ENCODE data around the gene NSUN6. TPM values are rescaled to one million over a fixed set of nuclear protein-coding genes. Genes with fewer than 3 reads are reported as not detected.

The NSUN6 gene
- total and polyA plus RNA-seq, 3 experiments from 2014 or later = 8.6 to 16.4 (median 14.1) TPM

DNA sequence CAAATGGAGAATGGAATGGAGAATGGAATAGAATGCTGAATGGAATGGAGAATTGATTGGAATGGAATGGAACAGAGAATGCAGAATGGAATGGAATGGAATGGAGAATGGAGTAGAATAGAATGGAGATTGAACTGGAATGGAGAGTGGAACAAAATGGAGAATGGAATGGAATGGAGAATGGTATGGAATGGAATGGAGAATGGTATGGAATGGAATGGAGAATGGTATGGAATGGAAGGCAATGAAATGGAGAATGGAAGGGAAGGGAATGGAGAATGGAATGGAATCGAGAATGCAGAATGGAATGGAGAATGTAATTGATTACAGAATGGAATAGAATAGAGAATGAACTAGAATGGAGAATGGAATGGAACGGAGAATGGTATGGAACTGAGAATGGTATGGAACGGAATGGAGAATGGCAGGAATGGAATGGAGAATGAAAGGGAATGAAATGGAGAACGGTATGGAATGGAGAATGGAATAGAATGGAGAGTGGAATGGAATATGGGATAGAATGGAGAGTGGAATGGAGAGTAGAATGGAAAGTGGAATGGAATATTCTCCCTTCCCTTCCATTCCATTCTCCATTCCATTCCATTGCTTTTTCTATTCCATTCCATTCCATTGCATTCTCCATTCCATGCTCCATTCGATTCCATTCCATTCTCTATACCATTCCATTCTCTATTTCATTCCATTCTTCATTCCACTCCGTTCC lies 88.2 kb downstream of the NSUN6 start:
- Mint-ChIP-seq H3K27me3 (no peaks in the 10 kb centered on the region), H3K27ac (no peak overlapping the region), H3K36me3 (no peaks in the 10 kb centered on the region), H3K4me1 (no peaks in the 10 kb centered on the region), H3K9me3 (no peaks in the 10 kb centered on the region), H3K4me3 (no peak overlapping the region)
- Histone ChIP-seq H3K4me3 (ENCODE audit: low read length) (no peak overlapping the region), H3K27me3 (ENCODE audit: insufficient read depth, low read length, poor library complexity, severe bottlenecking) (no peaks in the 10 kb centered on the region), H3K36me3 (ENCODE audit: insufficient read depth, low read length) (peaks cover 6% of the 10 kb centered on the region), H3K27ac (ENCODE audit: low read depth, low read length) (no peak overlapping the region), H3K9me3 (ENCODE audit: low read length) (no peaks in the 10 kb centered on the region), H3K4me1 (ENCODE audit: insufficient read depth, low read length) (no peaks in the 10 kb centered on the region)
- DNase-seq = no peak
- CTCF ChIA-PET = no interaction called here
- POLR2A ChIA-PET = no interaction called here

DNA sequence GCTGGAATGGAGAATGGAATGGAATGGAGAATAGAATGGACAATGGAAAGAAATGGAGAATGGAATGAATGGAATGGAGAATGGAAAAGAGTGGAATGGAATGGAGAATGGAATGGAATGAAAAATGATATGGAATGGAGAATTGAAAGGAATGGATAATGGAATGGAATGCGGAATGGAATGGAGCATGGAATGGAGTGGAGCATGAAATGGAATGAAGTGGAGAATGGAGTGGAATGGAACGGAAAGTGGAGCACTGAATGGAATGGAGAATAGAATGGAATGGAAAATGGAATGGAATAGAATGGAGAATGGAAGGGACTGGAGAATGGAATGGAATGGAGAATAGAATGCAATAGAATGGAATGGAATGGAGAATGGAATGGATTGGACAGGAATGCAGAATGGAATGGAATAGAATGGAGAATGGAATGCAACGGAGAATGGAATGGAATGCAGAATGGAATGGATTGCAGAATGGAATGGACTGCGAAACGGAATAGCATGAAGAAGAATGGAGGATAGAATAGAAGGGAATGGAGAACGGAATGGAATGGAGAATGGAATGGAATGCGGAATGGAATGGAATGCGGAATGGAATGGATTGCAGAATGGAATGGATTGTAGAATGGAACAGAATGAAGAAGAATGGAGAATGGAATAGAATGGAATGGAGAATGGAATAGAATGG lies 89.4 kb downstream of the NSUN6 start:
- Histone ChIP-seq H3K27ac (ENCODE audit: low read depth, low read length) (no peak overlapping the region), H3K4me1 (ENCODE audit: insufficient read depth, low read length) (no peaks in the 10 kb centered on the region), H3K36me3 (ENCODE audit: insufficient read depth, low read length) (peaks cover 14% of the 10 kb centered on the region), H3K27me3 (ENCODE audit: insufficient read depth, low read length, poor library complexity, severe bottlenecking) (no peaks in the 10 kb centered on the region), H3K9me3 (ENCODE audit: low read length) (no peaks in the 10 kb centered on the region), H3K4me3 (ENCODE audit: low read length) (no peak overlapping the region)
- H3K27me3 Mint-ChIP-seq = no peaks in the 10 kb centered on the region
- H3K4me3 Mint-ChIP-seq = no peak overlapping the region
- H3K9me3 Mint-ChIP-seq = no peaks in the 10 kb centered on the region
- DNase-seq = no peak
- H3K4me1 Mint-ChIP-seq = no peaks in the 10 kb centered on the region
- H3K27ac Mint-ChIP-seq = no peak overlapping the region
- POLR2A ChIA-PET = no interaction called here
- no peaks in the 10 kb centered on the region for H3K36me3 Mint-ChIP-seq
- CTCF ChIA-PET = no interaction called here

DNA sequence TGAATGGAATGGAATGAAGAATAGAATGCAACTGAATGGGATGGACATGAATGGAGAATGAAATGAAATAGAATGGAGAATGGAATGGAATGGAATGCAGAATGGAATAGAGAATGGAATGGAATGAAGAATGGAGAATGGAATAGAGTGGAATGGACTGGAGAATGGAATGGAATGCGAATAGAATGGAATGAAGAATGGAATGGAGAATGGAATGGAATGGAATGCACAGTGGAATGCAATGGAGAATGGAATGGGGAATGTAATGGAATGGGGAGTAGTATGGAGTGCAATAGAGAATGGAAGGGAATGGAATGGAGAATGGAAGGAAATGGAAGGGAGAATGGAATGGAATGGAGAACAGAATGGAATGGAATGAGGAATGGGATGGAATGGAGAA lies 93.4 kb downstream of the NSUN6 start:
- no peak for DNase-seq
- peaks cover 17% of the 10 kb centered on the region for H3K36me3 ChIP-seq (ENCODE audit: insufficient read depth, low read length)
- ChIA-PET POLR2A (no interaction called here), CTCF (no interaction called here)
- H3K9me3 ChIP-seq (ENCODE audit: low read length) = no peaks in the 10 kb centered on the region
- Mint-ChIP-seq H3K9me3 (no peaks in the 10 kb centered on the region), H3K27me3 (no peaks in the 10 kb centered on the region), H3K36me3 (no peaks in the 10 kb centered on the region), H3K27ac (no peak overlapping the region), H3K4me1 (no peaks in the 10 kb centered on the region), H3K4me3 (no peak overlapping the region)
- no peaks in the 10 kb centered on the region for H3K27me3 ChIP-seq (ENCODE audit: insufficient read depth, low read length, poor library complexity, severe bottlenecking)
- H3K27ac ChIP-seq (ENCODE audit: low read depth, low read length) = no peak overlapping the region
- no peak overlapping the region for H3K4me3 ChIP-seq (ENCODE audit: low read length)
- no peaks in the 10 kb centered on the region for H3K4me1 ChIP-seq (ENCODE audit: insufficient read depth, low read length)

DNA sequence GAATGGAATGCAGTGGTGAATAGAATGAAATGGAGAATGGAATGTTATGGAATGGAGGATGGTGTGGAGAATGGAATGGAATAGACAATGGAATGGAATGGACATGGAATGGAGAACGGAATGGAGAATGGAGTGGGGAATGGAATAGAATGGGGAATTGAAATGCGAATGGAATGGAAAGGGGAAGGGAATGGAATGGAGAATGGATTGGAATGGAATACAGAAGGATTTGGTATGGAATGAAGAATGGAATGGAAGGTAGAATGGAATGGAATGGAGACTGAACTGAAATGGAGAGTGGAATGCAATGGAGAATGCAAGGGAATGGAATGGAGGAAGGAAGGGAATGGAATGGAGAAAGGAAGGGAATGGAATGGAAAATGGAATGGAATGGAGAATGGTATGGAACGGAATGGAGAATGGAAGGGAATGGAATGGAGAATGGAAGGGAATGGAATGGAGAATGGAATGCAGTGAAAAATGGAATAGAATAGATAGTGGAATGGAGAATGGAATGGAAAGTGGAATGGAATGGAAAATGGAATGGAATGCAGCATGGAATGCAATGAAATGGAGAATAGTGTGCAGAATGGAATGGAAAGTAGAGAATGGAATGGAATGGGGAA lies 94.8 kb downstream of the NSUN6 start:
- Mint-ChIP-seq H3K4me1 (no peaks in the 10 kb centered on the region), H3K4me3 (no peak overlapping the region), H3K9me3 (no peaks in the 10 kb centered on the region), H3K27ac (no peak overlapping the region), H3K27me3 (no peaks in the 10 kb centered on the region), H3K36me3 (peaks cover 0 to 6% (median 4%) of the 10 kb centered on the region in 3 donors)
- Histone ChIP-seq H3K27ac (ENCODE audit: low read depth, low read length) (no peak overlapping the region), H3K27me3 (ENCODE audit: insufficient read depth, low read length, poor library complexity, severe bottlenecking) (no peaks in the 10 kb centered on the region), H3K4me3 (ENCODE audit: low read length) (no peak overlapping the region), H3K4me1 (ENCODE audit: insufficient read depth, low read length) (no peaks in the 10 kb centered on the region), H3K36me3 (ENCODE audit: insufficient read depth, low read length) (peaks cover 17% of the 10 kb centered on the region), H3K9me3 (ENCODE audit: low read length) (no peaks in the 10 kb centered on the region)
- POLR2A ChIA-PET = no interaction called here
- CTCF ChIA-PET = no interaction called here
- no peak for DNase-seq

DNA sequence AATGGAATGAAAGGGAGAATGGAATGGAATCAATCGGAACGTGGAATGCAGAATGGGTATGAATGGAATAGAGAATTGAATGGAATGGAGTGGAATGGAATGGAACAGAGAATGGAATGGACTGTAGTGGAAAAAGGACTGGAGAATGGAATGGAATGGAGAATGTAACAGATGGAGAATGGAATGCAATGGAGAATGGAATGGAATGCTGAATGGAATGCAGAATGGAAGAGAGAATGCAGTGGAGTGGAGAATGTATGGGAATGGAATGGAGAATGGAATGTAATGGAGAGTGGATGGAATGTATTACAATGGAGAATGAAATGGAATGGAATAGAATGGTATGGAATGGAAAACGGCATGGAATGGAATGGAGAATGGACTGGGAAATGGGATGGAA lies 96.9 kb downstream of the NSUN6 start:
- Mint-ChIP-seq H3K4me1 (no peaks in the 10 kb centered on the region), H3K9me3 (no peaks in the 10 kb centered on the region), H3K4me3 (no peak overlapping the region), H3K27me3 (no peaks in the 10 kb centered on the region), H3K27ac (no peak overlapping the region), H3K36me3 (peaks cover 0 to 19% (median 11%) of the 10 kb centered on the region in 3 donors)
- DNase-seq = no peak
- CTCF ChIA-PET = no interaction called here
- POLR2A ChIA-PET = no interaction called here
- H3K27ac ChIP-seq (ENCODE audit: low read depth, low read length) = no peak overlapping the region
- H3K4me1 ChIP-seq (ENCODE audit: insufficient read depth, low read length) = no peaks in the 10 kb centered on the region
- H3K4me3 ChIP-seq (ENCODE audit: low read length) = no peak overlapping the region
- H3K27me3 ChIP-seq (ENCODE audit: insufficient read depth, low read length, poor library complexity, severe bottlenecking) = no peaks in the 10 kb centered on the region
- peaks cover 12% of the 10 kb centered on the region for H3K36me3 ChIP-seq (ENCODE audit: insufficient read depth, low read length)
- no peaks in the 10 kb centered on the region for H3K9me3 ChIP-seq (ENCODE audit: low read length)

DNA sequence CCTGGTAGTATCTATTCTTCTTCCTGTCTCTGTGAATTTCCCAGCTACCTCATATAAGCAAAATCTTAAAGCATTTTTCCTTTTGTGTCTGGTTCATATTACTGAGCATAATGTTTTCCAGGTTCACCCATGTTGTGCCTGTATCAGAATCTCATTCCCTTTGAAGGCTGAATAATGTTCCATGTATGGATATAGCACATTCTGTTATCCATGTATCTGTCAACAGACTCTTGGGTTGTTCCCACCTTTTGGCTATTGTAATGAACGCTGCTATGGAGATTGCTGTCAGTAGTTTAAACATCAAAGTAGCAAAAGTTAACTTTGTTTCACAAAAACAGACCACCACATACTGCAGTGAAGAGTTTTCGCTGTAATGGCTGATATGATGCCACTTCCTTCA lies 99.9 kb downstream of the NSUN6 start:
- Mint-ChIP-seq H3K27ac (no peak overlapping the region), H3K4me3 (no peak overlapping the region), H3K27me3 (no peaks in the 10 kb centered on the region), H3K4me1 (no peaks in the 10 kb centered on the region), H3K36me3 (peaks cover 11 to 41% (median 27%) of the 10 kb centered on the region in 3 donors), H3K9me3 (no peaks in the 10 kb centered on the region)
- POLR2A ChIA-PET = no interaction called here
- no peak for DNase-seq
- Histone ChIP-seq H3K4me3 (ENCODE audit: low read length) (no peak overlapping the region), H3K36me3 (ENCODE audit: insufficient read depth, low read length) (no peaks in the 10 kb centered on the region), H3K9me3 (ENCODE audit: low read length) (no peaks in the 10 kb centered on the region), H3K4me1 (ENCODE audit: insufficient read depth, low read length) (no peaks in the 10 kb centered on the region), H3K27me3 (ENCODE audit: insufficient read depth, low read length, poor library complexity, severe bottlenecking) (no peaks in the 10 kb centered on the region), H3K27ac (ENCODE audit: low read depth, low read length) (no peak overlapping the region)
- CTCF ChIA-PET = no interaction called here

DNA sequence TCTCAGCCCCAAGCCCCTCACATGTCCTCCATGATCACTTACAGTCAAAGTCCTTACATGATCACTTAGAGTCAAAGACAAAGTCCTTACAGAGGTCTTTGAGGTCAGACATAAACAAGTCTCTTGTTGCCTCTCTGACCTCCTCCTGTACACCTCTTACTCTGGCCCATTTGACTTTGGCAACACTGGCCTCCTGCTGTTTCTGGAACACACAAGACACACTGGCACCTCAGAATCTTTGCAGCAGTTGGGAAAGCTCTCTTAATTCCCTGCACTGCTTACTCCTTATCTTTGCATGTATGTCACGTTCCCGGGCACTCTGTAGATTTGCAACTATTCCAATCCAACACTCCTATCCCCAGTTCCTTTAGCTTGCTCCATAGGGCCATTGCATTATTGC lies 102.3 kb downstream of the NSUN6 start:
- Mint-ChIP-seq H3K9me3 (no peaks in the 10 kb centered on the region), H3K4me1 (no peaks in the 10 kb centered on the region), H3K27me3 (no peaks in the 10 kb centered on the region), H3K27ac (peak overlapping the region in 2 of 8 donors; percentile 14 to 58), H3K4me3 (no peak overlapping the region), H3K36me3 (peaks cover 18 to 60% (median 31%) of the 10 kb centered on the region in 3 donors)
- Histone ChIP-seq H3K9me3 (ENCODE audit: low read length) (no peaks in the 10 kb centered on the region), H3K27ac (ENCODE audit: low read depth, low read length) (no peak overlapping the region), H3K4me3 (ENCODE audit: low read length) (no peak overlapping the region), H3K4me1 (ENCODE audit: insufficient read depth, low read length) (no peaks in the 10 kb centered on the region), H3K27me3 (ENCODE audit: insufficient read depth, low read length, poor library complexity, severe bottlenecking) (no peaks in the 10 kb centered on the region), H3K36me3 (ENCODE audit: insufficient read depth, low read length) (no peaks in the 10 kb centered on the region)
- ChIA-PET POLR2A (no interaction called here), CTCF (no interaction called here)
- DNase-seq = no peak

DNA sequence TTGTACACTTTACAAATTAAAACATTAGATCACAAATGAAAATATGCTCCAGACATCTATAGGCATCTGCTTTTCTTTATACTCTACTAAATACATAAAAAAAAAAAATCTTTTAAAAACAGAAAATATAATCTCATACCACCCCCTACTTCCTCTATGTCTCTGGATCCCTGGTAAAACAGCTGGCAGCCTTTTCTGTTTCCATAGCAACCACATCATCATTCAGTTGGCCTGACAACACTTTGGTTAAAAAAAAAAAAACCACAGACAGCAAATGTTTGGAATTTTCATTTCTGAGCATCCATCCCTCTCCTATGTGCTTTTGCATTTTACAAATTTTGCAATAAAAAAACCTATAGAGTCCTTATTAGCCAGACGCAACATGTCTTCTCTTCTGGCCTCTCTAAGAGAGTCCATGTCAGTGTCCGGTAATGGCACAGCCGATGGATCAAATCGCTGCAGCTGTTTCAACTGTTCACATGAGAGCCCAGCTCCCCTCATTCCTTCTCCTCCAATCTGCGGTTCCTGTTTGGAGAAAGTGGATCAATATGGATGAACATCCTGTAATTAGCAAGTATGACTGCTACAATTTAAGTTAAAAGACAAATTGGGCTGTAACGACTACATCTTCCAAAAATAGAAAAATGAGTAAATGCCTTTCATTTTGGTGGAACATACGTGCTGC lies 105.6 kb downstream of the NSUN6 start:
- H3K27ac Mint-ChIP-seq = no peak overlapping the region

More for the DNA sequence above, 105.6 kb downstream of the NSUN6 start:
- CTCF ChIA-PET = no interaction called here
- POLR2A ChIA-PET = no interaction called here
- Mint-ChIP-seq H3K9me3 (no peaks in the 10 kb centered on the region), H3K4me1 (no peaks in the 10 kb centered on the region), H3K36me3 (peaks cover 26 to 70% (median 32%) of the 10 kb centered on the region in 3 donors), H3K27me3 (no peaks in the 10 kb centered on the region), H3K4me3 (no peak overlapping the region)
- no peak for DNase-seq
- Histone ChIP-seq H3K27me3 (ENCODE audit: insufficient read depth, low read length, poor library complexity, severe bottlenecking) (no peaks in the 10 kb centered on the region), H3K4me3 (ENCODE audit: low read length) (no peak overlapping the region), H3K9me3 (ENCODE audit: low read length) (no peaks in the 10 kb centered on the region), H3K36me3 (ENCODE audit: insufficient read depth, low read length) (no peaks in the 10 kb centered on the region), H3K4me1 (ENCODE audit: insufficient read depth, low read length) (no peaks in the 10 kb centered on the region), H3K27ac (ENCODE audit: low read depth, low read length) (no peak overlapping the region)
